Activated naive CD8-positive, alpha-beta T cell treated with anti-CD3 and anti-CD28 coated beads for 36 hours (primary cell): ENCODE data around the gene GP5. TPM values are rescaled to one million over a fixed set of nuclear protein-coding genes. Genes with fewer than 3 reads are reported as not detected.

ENCODE experiments used
- DNase-seq: peaks from one replicate; pipeline ENCODE4 v3.0.0; 2021
- H3K27ac Mint-ChIP-seq: one replicate; pipeline ENCODE4 v1.8.0; 2022; ENCODE audit warnings: mild to moderate bottlenecking, moderate library complexity, mixed read lengths
- H3K27me3 Mint-ChIP-seq: one replicate; pipeline ENCODE4 v1.8.0; 2022; ENCODE audit warnings: mild to moderate bottlenecking, mixed read lengths
- H3K36me3 Mint-ChIP-seq: one replicate; pipeline ENCODE4 v1.8.0; 2021; ENCODE audit warnings: mild to moderate bottlenecking, mixed read lengths
- H3K4me1 Mint-ChIP-seq: one replicate; pipeline ENCODE4 v1.8.0; 2021; ENCODE audit warnings: mixed read lengths
- H3K4me3 Mint-ChIP-seq: one replicate; pipeline ENCODE4 v1.8.0; 2022; ENCODE audit warnings: mild to moderate bottlenecking, moderate library complexity, mixed read lengths
- H3K9me3 Mint-ChIP-seq: one replicate; pipeline ENCODE4 v1.8.0; 2022; ENCODE audit warnings: mixed read lengths
- total RNA-seq, 2 experiments: library from RNA; stranded (reverse); gene quantifications; one replicate each; pipeline ENCODE4 v1.2.3, GENCODE V29; 2021

Gene GP5
- total RNA-seq: under 1 TPM; 0.80 TPM

- no peaks in the 10 kb centered on the region for H3K27me3 Mint-ChIP-seq
- DNase-seq: no peak
- H3K27ac Mint-ChIP-seq: peak within 1 kb of the TSS; percentile 12
- no peaks in the 10 kb centered on the region for H3K36me3 Mint-ChIP-seq
- H3K9me3 Mint-ChIP-seq: no peaks in the 10 kb centered on the region
- H3K4me1 Mint-ChIP-seq: peaks cover 53% of the 10 kb centered on the region
- H3K4me3 Mint-ChIP-seq: peak within 1 kb of the TSS; percentile 77
Measured at GRCh38 chr3:194399166-194399565, at the start of gene GP5. TSS of gene GP5 (minus strand) at chr3:194399266. CDS start at chr3:194398282, 984 bp downstream.

- no peaks in the 10 kb centered on the region for H3K9me3 Mint-ChIP-seq
- H3K4me3 Mint-ChIP-seq: no peak overlapping the region
- no peak overlapping the region for H3K27ac Mint-ChIP-seq
- DNase-seq: no peak
- H3K27me3 Mint-ChIP-seq: no peaks in the 10 kb centered on the region
- H3K36me3 Mint-ChIP-seq: peaks cover 28% of the 10 kb centered on the region
- peaks cover 5% of the 10 kb centered on the region for H3K4me1 Mint-ChIP-seq
Measured at GRCh38 chr3:194447657-194448056, 48.6 kb upstream of the GP5 start.

GRCh38 chr3:194447161-194447560 lies 48.1 kb upstream of the GP5 start:
- H3K9me3 Mint-ChIP-seq: no peaks in the 10 kb centered on the region
- H3K4me3 Mint-ChIP-seq: no peak overlapping the region
- DNase-seq: no peak
- no peaks in the 10 kb centered on the region for H3K27me3 Mint-ChIP-seq
- H3K27ac Mint-ChIP-seq: no peak overlapping the region
- H3K4me1 Mint-ChIP-seq: peaks cover 5% of the 10 kb centered on the region
- H3K36me3 Mint-ChIP-seq: peaks cover 25% of the 10 kb centered on the region

GRCh38 chr3:194446754-194447153 lies 47.7 kb upstream of the GP5 start:
- no peak overlapping the region for H3K4me3 Mint-ChIP-seq
- H3K27ac Mint-ChIP-seq: no peak overlapping the region
- peaks cover 26% of the 10 kb centered on the region for H3K36me3 Mint-ChIP-seq
- DNase-seq: no peak
- H3K4me1 Mint-ChIP-seq: peaks cover 5% of the 10 kb centered on the region
- no peaks in the 10 kb centered on the region for H3K27me3 Mint-ChIP-seq
- no peaks in the 10 kb centered on the region for H3K9me3 Mint-ChIP-seq

- no peak overlapping the region for H3K27ac Mint-ChIP-seq
- H3K27me3 Mint-ChIP-seq: no peaks in the 10 kb centered on the region
- no peak for DNase-seq
- peaks cover 5% of the 10 kb centered on the region for H3K4me1 Mint-ChIP-seq
- H3K4me3 Mint-ChIP-seq: no peak overlapping the region
- H3K9me3 Mint-ChIP-seq: no peaks in the 10 kb centered on the region
- peaks cover 23% of the 10 kb centered on the region for H3K36me3 Mint-ChIP-seq
Measured at GRCh38 chr3:194446172-194446571, 47.1 kb upstream of the GP5 start.

- no peaks in the 10 kb centered on the region for H3K27me3 Mint-ChIP-seq
- H3K9me3 Mint-ChIP-seq: no peaks in the 10 kb centered on the region
- peaks cover 22% of the 10 kb centered on the region for H3K36me3 Mint-ChIP-seq
- H3K4me1 Mint-ChIP-seq: peaks cover 5% of the 10 kb centered on the region
- DNase-seq: no peak
- H3K4me3 Mint-ChIP-seq: no peak overlapping the region
- no peak overlapping the region for H3K27ac Mint-ChIP-seq
Measured at GRCh38 chr3:194443901-194444300, 44.8 kb upstream of the GP5 start.

GRCh38 chr3:194440756-194441155 lies 41.7 kb upstream of the GP5 start:
- peaks cover 23% of the 10 kb centered on the region for H3K36me3 Mint-ChIP-seq
- H3K4me1 Mint-ChIP-seq: no peaks in the 10 kb centered on the region
- no peaks in the 10 kb centered on the region for H3K27me3 Mint-ChIP-seq

GRCh38 chr3:194439881-194440550 lies 41.0 kb upstream of the GP5 start:
- Mint-ChIP-seq H3K36me3 (peaks cover 27% of the 10 kb centered on the region), H3K9me3 (no peaks in the 10 kb centered on the region), H3K4me1 (no peaks in the 10 kb centered on the region), H3K27ac (no peak overlapping the region), H3K27me3 (no peaks in the 10 kb centered on the region), H3K4me3 (no peak overlapping the region)
- no peak for DNase-seq

More at GRCh38 chr3:194440756-194441155, 41.7 kb upstream of the GP5 start:
- H3K9me3 Mint-ChIP-seq: no peaks in the 10 kb centered on the region
- no peak for DNase-seq
- no peak overlapping the region for H3K27ac Mint-ChIP-seq
- no peak overlapping the region for H3K4me3 Mint-ChIP-seq

GRCh38 chr3:194434503-194434902 lies 35.4 kb upstream of the GP5 start:
- H3K36me3 Mint-ChIP-seq: peaks cover 23% of the 10 kb centered on the region
- no peak overlapping the region for H3K4me3 Mint-ChIP-seq
- H3K27me3 Mint-ChIP-seq: no peaks in the 10 kb centered on the region
- DNase-seq: no peak
- no peaks in the 10 kb centered on the region for H3K4me1 Mint-ChIP-seq
- H3K9me3 Mint-ChIP-seq: no peaks in the 10 kb centered on the region
- no peak overlapping the region for H3K27ac Mint-ChIP-seq

GRCh38 chr3:194431554-194431953 lies 32.5 kb upstream of the GP5 start:
- Mint-ChIP-seq H3K9me3 (no peaks in the 10 kb centered on the region), H3K4me3 (no peak overlapping the region), H3K4me1 (no peaks in the 10 kb centered on the region), H3K36me3 (peaks cover 20% of the 10 kb centered on the region), H3K27ac (no peak overlapping the region), H3K27me3 (no peaks in the 10 kb centered on the region)
- DNase-seq: no peak

- Mint-ChIP-seq H3K27me3 (no peaks in the 10 kb centered on the region), H3K36me3 (peaks cover 12% of the 10 kb centered on the region), H3K27ac (no peak overlapping the region), H3K4me1 (no peaks in the 10 kb centered on the region), H3K4me3 (no peak overlapping the region), H3K9me3 (no peaks in the 10 kb centered on the region)
- DNase-seq: no peak
Measured at GRCh38 chr3:194425399-194425798, 26.3 kb upstream of the GP5 start.

- Mint-ChIP-seq H3K9me3 (no peaks in the 10 kb centered on the region), H3K4me1 (no peaks in the 10 kb centered on the region), H3K27ac (peak overlapping the region; percentile 73), H3K27me3 (no peaks in the 10 kb centered on the region), H3K36me3 (peaks cover 12% of the 10 kb centered on the region), H3K4me3 (no peak overlapping the region)
- no peak for DNase-seq
Measured at GRCh38 chr3:194424953-194425352, 25.9 kb upstream of the GP5 start.

- Mint-ChIP-seq H3K36me3 (peaks cover 13% of the 10 kb centered on the region), H3K4me3 (no peak overlapping the region)
Measured at GRCh38 chr3:194424373-194424772, 25.3 kb upstream of the GP5 start.

GRCh38 chr3:194423317-194423716 lies 24.3 kb upstream of the GP5 start:
- no peak overlapping the region for H3K4me3 Mint-ChIP-seq
- no peaks in the 10 kb centered on the region for H3K9me3 Mint-ChIP-seq
- H3K27me3 Mint-ChIP-seq: no peaks in the 10 kb centered on the region
- peaks cover 17% of the 10 kb centered on the region for H3K36me3 Mint-ChIP-seq
- DNase-seq: no peak
- no peak overlapping the region for H3K27ac Mint-ChIP-seq
- H3K4me1 Mint-ChIP-seq: no peaks in the 10 kb centered on the region

More at GRCh38 chr3:194424373-194424772, 25.3 kb upstream of the GP5 start:
- no peak for DNase-seq
- no peaks in the 10 kb centered on the region for H3K27me3 Mint-ChIP-seq
- no peaks in the 10 kb centered on the region for H3K9me3 Mint-ChIP-seq
- no peak overlapping the region for H3K27ac Mint-ChIP-seq
- no peaks in the 10 kb centered on the region for H3K4me1 Mint-ChIP-seq

GRCh38 chr3:194422188-194422587 lies 23.1 kb upstream of the GP5 start:
- no peak for DNase-seq
- no peaks in the 10 kb centered on the region for H3K9me3 Mint-ChIP-seq
- H3K27ac Mint-ChIP-seq: no peak overlapping the region
- no peaks in the 10 kb centered on the region for H3K4me1 Mint-ChIP-seq
- H3K27me3 Mint-ChIP-seq: no peaks in the 10 kb centered on the region
- H3K4me3 Mint-ChIP-seq: no peak overlapping the region
- H3K36me3 Mint-ChIP-seq: peaks cover 17% of the 10 kb centered on the region

- no peak for DNase-seq
- Mint-ChIP-seq H3K27me3 (no peaks in the 10 kb centered on the region), H3K36me3 (peaks cover 16% of the 10 kb centered on the region), H3K4me3 (no peak overlapping the region), H3K27ac (no peak overlapping the region), H3K9me3 (no peaks in the 10 kb centered on the region), H3K4me1 (no peaks in the 10 kb centered on the region)
Measured at GRCh38 chr3:194418671-194419070, 19.6 kb upstream of the GP5 start.
